ENCODE results near the gene PTPRN2.
"Not testable (repeated sequence)": the region's sequence is repeated elsewhere in the genome, so short reads cannot be mapped to it uniquely, and the experiment has no call there.

The PTPRN2 gene

GRCh38 chr7:157789094-157789493 is 798.5 kb downstream of the PTPRN2 start:
- no peak for TF ChIP-seq JUND (IDR thresholded peaks at IDR 0.05; ENCODE audit: low read depth)
- in situ Hi-C loops (cut with HindIII; ENCODE audit: low pct_unique_long_range_greater_than_20kb, low sequenced_read_pairs) = no loop called here
- DNase-seq (ENCODE audit: low read depth in 1 of 2, low spot score in 1 of 2) = no peak

- DNase-seq (ENCODE audit: low read depth in 1 of 2, low spot score in 1 of 2) = no peak
- no peak for TF ChIP-seq JUND (IDR thresholded peaks at IDR 0.05; ENCODE audit: low read depth)
These were observed 799.0 kb downstream of the PTPRN2 start for GRCh38 chr7:157788573-157788972.

GRCh38 chr7:157787275-157787701 is 800.3 kb downstream of the PTPRN2 start:
- TF ChIP-seq JUND (IDR thresholded peaks at IDR 0.05; ENCODE audit: low read depth) = no peak
- in situ Hi-C loops (cut with HindIII; ENCODE audit: low pct_unique_long_range_greater_than_20kb, low sequenced_read_pairs) = no loop called here
- no peak for DNase-seq (ENCODE audit: low read depth in 1 of 2, low spot score in 1 of 2)

More at GRCh38 chr7:157788573-157788972, 799.0 kb downstream of the PTPRN2 start:
- in situ Hi-C loops (cut with HindIII; ENCODE audit: low pct_unique_long_range_greater_than_20kb, low sequenced_read_pairs) = no loop called here

- TF ChIP-seq JUND (IDR thresholded peaks at IDR 0.05; ENCODE audit: low read depth) = no peak
- DNase-seq (ENCODE audit: low read depth in 1 of 2, low spot score in 1 of 2) = no peak
- in situ Hi-C loops (cut with HindIII; ENCODE audit: low pct_unique_long_range_greater_than_20kb, low sequenced_read_pairs) = no loop called here
These were observed 801.0 kb downstream of the PTPRN2 start for GRCh38 chr7:157786375-157787274.

GRCh38 chr7:157785486-157786186 is 802.0 kb downstream of the PTPRN2 start:
- no peak for TF ChIP-seq JUND (IDR thresholded peaks at IDR 0.05; ENCODE audit: low read depth)
- in situ Hi-C loops (cut with HindIII; ENCODE audit: low pct_unique_long_range_greater_than_20kb, low sequenced_read_pairs) = no loop called here

GRCh38 chr7:157784979-157785441 is 802.6 kb downstream of the PTPRN2 start:
- DNase-seq (ENCODE audit: low read depth in 1 of 2, low spot score in 1 of 2) = no peak
- TF ChIP-seq JUND (IDR thresholded peaks at IDR 0.05; ENCODE audit: low read depth) = no peak
- in situ Hi-C loops (cut with HindIII; ENCODE audit: low pct_unique_long_range_greater_than_20kb, low sequenced_read_pairs) = no loop called here

More at GRCh38 chr7:157785486-157786186, 802.0 kb downstream of the PTPRN2 start:
- no peak for DNase-seq (ENCODE audit: low read depth in 1 of 2, low spot score in 1 of 2)

- DNase-seq (ENCODE audit: low read depth in 1 of 2, low spot score in 1 of 2) = no peak
- no peak for TF ChIP-seq JUND (IDR thresholded peaks at IDR 0.05; ENCODE audit: low read depth)
- in situ Hi-C loops (cut with HindIII; ENCODE audit: low pct_unique_long_range_greater_than_20kb, low sequenced_read_pairs) = no loop called here
These were observed 803.4 kb downstream of the PTPRN2 start for GRCh38 chr7:157784041-157784835.

GRCh38 chr7:157782041-157782440 is 805.6 kb downstream of the PTPRN2 start:
- no peak for TF ChIP-seq JUND (IDR thresholded peaks at IDR 0.05; ENCODE audit: low read depth)
- in situ Hi-C loops (cut with HindIII; ENCODE audit: low pct_unique_long_range_greater_than_20kb, low sequenced_read_pairs) = no loop called here
- DNase-seq (ENCODE audit: low read depth in 1 of 2, low spot score in 1 of 2) = no peak

GRCh38 chr7:157780721-157781120 is 806.9 kb downstream of the PTPRN2 start:
- in situ Hi-C loops (cut with HindIII; ENCODE audit: low pct_unique_long_range_greater_than_20kb, low sequenced_read_pairs) = no loop called here
- DNase-seq (ENCODE audit: low read depth in 1 of 2, low spot score in 1 of 2) = no peak

GRCh38 chr7:157780312-157780711 is 807.3 kb downstream of the PTPRN2 start:
- DNase-seq (ENCODE audit: low read depth in 1 of 2, low spot score in 1 of 2) = no peak
- no peak for TF ChIP-seq JUND (IDR thresholded peaks at IDR 0.05; ENCODE audit: low read depth)
- in situ Hi-C loops (cut with HindIII; ENCODE audit: low pct_unique_long_range_greater_than_20kb, low sequenced_read_pairs) = no loop called here

More at GRCh38 chr7:157780721-157781120, 806.9 kb downstream of the PTPRN2 start:
- TF ChIP-seq JUND (IDR thresholded peaks at IDR 0.05; ENCODE audit: low read depth) = no peak

- DNase-seq (ENCODE audit: low read depth in 1 of 2, low spot score in 1 of 2) = no peak
- in situ Hi-C loops (cut with HindIII; ENCODE audit: low pct_unique_long_range_greater_than_20kb, low sequenced_read_pairs) = no loop called here
- TF ChIP-seq JUND (IDR thresholded peaks at IDR 0.05; ENCODE audit: low read depth) = no peak
These were observed 808.4 kb downstream of the PTPRN2 start for GRCh38 chr7:157779206-157779605.

- in situ Hi-C loops (cut with HindIII; ENCODE audit: low pct_unique_long_range_greater_than_20kb, low sequenced_read_pairs); DNase-seq (ENCODE audit: low read depth in 1 of 2, low spot score in 1 of 2): not testable (repeated sequence)
These were observed 810.3 kb downstream of the PTPRN2 start for GRCh38 chr7:157777194-157777762.

All from T47D (cell line).